Measurements from ENCODE around the gene FASTKD1.

FASTKD1 gene

DNA sequence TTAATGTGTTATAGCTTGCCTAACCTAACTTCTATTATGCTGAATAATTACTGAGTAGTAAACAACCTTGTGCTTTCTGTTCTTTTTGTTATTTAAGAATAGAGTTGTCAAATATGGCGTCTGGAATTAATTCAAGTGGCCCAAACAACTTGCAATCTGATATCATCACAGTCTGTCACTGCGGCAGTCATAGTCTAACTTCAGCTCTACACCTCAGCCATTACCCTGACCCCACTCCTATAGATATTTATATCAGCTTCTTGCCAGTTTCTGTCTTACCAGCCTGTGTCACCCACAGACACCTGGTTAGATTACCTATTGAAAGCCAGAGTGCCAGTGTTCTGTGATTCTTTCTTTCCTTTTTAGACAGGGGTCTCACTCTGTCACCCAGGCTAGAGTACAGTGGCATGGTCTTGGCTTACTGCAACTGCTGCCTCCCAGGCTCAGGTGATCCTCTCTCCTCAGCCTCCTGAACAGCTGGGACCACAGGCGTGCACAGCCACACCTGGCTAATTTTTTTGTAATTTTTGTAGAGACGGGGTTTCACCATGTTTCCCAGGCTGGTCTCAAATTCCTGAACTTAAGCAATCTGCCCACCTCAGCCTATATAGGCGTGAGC is 78.2 kb downstream of the FASTKD1 start:
- no peak for DNase-seq

DNA sequence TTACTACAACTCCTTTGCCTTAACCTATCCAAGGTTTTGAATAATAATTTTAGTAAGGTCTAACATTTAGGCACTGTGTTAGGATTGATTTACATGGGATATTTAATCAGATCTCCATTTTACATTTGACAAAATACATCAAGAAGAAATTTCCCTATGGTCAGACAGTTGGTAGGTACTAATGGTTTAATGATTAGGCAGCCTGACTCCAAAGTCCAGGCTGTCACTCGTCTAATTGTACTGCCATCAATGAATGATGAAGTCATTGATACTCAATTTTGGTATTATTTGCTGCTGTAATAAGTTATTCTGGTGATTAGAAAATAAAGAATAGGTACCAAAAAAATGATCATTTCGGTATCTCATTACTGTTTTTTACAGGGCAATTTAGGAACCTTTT is 80.3 kb downstream of the FASTKD1 start:
- DNase-seq, result no peak

DNA sequence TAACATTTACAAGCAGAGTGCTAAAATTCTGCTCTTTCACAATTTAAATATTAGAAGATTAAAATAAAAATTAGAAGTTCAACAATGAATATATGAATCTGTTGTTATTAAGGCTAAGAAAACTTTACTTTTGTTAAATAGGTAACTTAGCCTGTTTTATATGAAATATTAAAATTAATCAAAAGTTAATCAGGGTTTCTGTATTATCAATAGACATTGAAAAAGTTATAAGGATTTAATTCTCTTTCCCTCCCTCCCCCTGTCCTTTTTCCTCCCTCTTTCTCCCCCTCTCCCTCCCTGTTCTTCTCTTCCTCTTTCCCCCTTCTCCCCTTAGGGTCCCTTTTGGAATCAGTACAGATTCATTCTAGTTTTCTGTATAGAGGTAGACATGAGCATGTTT is 82.3 kb downstream of the FASTKD1 start:
- DNase-seq, result no peak

DNA sequence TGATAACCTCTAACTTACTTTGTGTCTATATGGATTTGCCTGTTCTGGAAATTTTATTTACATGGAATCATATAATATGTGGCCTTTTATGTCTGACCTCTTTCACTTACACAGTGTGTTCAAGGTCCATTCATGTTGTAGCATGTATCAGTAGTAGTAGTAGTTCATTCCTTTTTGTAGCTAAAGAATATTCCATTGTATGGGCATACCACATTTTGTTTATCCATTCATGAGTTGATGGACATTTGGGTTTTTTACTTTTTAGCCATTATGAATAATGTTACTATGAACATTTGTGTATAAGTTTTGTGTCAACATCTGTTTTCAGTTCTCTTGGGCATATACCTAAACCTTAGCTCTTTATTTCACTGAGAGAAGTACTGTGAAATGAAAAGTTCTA is 82.8 kb downstream of the FASTKD1 start:
- no peak for DNase-seq

DNA sequence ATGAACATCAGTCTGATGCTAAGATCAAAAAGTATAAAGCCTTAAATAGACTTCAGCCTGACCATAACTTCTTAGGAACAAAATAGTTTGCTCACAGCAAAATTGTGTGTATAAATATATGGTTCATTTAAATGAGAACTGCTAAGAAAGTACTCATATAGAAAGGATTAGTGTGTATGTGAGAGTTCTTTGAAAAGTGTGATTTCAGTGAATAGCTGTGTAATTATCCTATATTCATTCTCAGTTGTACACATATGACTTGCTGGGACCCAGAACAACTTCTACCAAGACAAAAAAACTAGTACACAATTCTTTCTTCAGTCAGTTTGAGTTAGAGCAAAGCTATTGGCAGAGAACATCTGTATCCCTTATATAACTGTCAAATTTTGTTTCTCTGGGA is 87.2 kb downstream of the FASTKD1 start:
- DNase-seq, result no peak

DNA sequence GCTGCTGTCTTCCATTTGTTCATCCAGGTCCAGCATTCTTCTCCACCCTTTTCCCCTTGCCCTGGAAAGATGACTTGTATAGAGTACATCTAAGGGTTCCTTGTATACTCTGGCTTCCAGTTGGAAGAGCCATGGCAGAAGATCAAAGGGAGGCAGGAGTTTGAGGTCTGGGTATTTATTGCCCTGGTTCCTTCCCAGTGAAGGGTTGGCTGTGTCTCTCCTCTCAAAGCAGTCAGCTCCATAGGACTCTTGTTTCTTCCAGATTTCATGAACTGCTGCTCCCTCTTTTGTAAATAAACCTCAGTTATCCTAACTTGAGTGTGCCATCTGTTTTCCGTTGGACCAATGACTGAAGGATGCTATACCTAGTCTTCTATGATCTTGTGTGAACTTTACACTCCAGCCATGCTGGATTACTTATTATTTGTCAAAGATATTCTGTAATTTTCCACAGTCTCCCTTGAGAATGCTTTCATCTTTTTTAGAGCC is 88.0 kb downstream of the FASTKD1 start:
- DNase-seq, result no peak

DNA sequence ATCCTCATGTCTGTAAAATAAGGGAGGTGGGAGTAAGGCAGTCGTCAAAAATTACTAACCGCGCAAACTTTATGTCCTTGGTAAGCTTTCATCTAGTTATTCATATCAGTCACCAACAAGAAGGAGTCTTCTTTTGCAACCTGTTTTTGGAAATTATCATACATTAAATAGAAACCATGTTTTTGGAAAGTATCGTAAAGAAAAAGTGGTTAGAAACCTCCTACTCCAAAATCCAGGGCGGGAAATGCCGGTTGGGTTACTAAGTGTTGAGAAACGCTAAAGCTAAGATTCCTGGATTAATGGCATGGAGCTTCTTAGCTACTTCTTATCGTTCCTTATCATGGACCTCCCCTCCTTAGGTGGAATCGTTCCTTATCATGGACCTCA is 93.6 kb downstream of the FASTKD1 start:
- no peak for DNase-seq
